Activated CD8-positive, alpha-beta memory T cell treated with anti-CD3 and anti-CD28 coated beads for 24 hours (primary cell): ENCODE measurements around the gene SLC25A24.
"Not testable (repeated sequence)": the region's sequence is repeated elsewhere in the genome, so short reads cannot be mapped to it uniquely, and the experiment has no call there.

ENCODE experiments used
- DNase-seq: peaks from one replicate; pipeline ENCODE4 v3.0.0-alpha.2; 2020

Gene SLC25A24

GRCh38 chr1:108193333-108193732 is 6.8 kb downstream of the SLC25A24 start:
- no peak for DNase-seq

DNA sequence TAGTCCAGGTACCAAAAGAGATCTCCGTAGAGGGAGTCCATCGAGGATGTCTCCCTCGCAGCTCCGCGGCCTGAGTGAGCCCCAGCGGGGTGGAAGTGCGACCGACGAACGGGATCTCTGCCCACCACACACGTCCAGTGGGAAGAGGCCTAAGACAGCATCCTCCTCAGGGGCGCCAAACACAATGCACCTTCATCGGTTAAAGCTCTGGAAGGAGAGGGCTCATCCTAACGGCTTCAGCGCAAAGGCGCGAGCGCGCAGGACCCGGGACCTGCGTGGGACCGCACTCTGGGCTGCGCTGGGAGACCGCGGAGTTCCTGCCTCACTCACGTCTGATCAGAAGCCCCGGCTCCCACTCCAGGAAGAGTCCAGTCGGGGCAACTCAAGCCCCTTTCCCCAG is 7.6 kb downstream of the SLC25A24 start:
- no peak for DNase-seq

DNA sequence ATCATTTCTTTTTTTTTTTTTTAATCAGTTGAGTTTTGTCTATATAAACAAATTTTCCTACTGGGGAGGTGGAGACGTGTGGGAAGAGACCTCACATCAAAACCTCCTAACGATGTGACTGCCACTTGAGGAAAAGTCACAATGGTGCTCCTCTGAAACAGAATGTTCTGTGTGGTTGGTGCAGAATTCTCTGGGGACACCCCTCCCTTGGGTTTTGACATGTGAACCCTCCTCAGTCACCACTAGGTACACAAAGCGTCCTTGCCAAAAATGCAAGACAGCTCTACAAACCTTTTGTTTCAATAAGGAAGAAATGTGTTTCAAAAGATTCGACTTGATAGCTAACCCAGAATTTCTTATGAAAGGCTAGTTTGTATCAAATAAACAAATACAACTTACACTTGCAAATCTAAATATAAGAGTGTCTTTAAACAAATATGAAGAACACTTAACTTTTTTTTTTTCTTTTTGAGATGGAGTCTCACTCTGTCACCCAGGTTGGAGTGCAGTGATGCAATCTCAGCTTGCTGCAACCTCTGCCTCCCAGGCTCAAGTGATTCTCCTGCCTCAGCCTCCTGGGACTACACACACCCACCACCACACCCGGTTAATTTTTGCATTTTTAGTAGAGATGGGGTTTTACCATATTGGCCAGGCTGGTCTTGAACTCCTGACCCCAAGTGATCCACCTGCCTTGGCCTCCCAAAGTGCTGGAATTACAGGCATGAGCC is 9.3 kb downstream of the SLC25A24 start:
- DNase-seq, result no peak

DNA sequence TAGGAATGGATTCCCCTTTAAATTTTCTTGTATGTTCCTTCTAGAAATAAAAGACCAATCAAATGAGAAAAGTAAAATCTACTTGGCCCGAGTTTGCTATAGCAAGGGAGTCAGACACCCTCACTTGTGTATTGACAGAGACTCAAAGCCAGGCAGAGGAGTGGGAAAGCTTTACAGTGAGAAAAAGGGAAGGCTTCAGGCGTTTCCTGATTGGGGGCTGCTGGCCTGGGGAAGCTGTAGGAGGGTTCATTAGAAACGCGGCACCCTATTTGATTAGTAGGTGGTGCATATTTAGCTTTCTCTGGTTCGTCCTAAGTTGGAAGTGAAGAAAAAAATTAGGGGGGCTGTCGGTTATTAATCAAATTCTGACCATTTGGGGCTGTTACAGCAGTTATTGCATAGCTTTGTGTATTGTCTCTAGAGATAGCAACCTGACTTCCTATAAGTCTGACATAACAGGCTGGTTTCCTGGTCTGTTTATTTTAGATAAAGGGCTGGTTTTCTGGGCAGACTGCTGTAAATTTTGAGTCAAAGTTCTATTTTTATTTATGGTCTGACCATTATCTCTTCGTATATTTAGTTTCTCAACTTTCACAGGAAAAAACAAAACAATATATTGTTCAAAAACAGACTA is 10.0 kb downstream of the SLC25A24 start:
- DNase-seq, result no peak

- DNase-seq, result no peak
Measured at GRCh38 chr1:108188801-108189200, 11.3 kb downstream of the SLC25A24 start.

DNA sequence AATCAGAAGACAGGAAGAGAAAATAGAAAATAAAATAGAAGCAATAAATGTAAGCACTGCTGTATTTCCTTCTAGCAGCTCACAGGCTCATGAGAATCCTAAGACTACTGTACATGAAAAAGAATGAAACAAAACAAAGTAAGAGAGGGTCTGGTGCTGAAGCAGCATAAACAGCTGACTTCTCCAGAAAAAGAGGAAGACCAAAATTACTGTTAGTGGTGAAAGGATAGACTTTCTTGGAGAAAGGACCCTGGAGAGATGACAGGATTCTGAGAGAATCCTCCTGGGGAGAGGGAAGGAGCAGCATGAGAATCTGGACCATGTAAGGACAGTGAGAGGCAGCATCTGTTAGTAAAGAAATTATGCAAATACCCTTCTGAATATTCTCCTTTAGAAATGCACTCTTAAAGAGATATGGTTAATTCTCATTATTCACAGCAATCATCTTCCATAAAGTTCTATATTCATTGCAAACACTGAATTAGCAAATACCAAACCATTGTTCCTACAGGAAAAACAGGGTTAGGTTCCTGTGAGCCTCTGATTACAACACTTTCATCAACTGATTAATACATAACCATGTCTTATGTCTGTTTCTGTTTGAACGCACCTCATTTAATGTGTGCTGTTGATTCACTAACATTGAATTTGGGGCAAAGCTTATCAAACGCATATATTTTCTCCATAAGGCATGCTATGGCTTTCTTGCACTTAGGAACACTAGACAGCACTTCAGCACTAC is 17.0 kb downstream of the SLC25A24 start:
- no peak for DNase-seq

DNA sequence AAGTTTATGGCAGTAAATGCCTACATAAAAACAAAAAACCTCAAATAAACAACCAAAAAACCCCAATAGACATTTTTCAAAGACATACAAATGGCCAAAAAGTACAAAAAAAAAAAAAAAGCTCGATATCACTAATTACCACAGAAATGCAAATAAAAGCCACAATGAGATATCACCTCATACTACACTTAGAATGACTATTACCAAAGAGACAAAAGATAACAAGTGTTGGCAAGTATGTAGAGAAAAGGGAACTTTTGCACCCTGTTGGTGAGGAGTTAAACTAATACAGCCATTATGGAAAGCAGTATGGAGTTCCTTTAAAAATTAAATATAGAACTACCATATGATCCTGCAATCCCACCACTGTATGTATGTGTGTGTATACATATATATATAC is 21.1 kb downstream of the SLC25A24 start:
- DNase-seq, result no peak

GRCh38 chr1:108162409-108162808 is 37.7 kb downstream of the SLC25A24 start:
- not testable (repeated sequence) for DNase-seq

DNA sequence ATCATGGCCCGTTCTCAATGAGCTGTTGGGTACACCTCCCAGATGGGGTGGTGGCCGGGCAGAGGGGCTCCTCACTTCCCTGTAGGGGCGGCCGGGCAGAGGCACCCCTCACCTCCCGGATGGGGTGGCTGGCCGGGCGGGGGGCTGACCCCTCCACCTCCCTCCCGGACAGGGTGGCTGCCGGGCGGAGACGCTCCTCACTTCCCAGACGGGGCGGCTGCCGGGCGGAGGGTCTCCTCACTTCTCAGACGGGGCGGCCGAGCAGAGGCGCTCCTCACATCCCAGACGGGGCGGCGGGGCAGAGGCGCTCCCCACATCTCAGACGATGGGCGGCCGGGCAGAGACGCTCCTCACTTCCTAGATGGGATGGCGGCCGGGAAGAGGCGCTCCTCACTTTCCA is 40.2 kb downstream of the SLC25A24 start:
- DNase-seq, result not testable (repeated sequence)

DNA sequence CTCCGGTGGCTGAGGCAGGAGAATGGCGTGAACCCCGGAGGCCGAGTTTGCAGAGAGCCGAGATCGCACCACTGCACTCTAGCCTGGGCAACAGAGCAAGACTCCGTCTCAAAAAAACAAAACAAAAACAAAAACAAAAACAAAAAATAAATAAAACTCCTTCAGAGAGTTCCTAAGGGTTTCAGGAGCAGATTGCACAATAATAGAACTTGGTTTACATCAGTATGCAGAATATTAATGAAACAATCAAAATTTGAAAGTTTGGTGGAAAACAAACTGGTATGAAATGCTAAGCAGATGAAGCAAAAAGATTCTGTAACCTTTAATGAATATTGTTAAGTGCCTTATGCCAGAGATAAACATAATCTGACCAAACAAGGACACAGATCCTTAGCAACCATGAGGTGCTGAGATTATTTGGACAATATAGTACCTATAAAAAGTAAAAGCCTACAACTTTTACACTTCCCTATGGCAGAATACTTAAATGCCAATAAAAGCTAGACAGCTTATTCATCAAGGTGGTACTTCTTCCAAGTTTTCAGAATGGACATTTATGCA is 41.2 kb downstream of the SLC25A24 start:
- no peak for DNase-seq

DNA sequence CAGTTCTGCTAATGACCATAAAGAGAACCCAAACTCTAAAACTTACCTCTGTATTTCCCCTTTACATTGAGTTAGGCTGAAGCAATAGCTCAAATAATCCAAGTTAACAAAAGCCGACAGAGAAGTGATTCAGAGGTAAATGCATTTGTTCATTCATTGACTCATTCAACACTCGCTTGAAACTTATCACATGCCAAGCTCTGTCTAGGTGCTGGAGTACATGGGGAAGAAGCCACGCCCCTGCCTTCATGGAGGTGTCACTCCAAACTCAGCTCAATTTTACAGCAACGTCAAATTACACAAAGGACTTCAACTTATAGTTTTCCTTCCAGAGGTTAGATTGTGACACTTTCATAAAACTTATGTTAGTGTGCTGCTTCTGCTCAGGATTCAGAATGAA is 45.8 kb downstream of the SLC25A24 start:
- DNase-seq, result no peak

- no peak for DNase-seq
Measured at GRCh38 chr1:108152782-108153222, 47.3 kb downstream of the SLC25A24 start.

- DNase-seq, result no peak
Measured at GRCh38 chr1:108151548-108151947, 48.6 kb downstream of the SLC25A24 start.

DNA sequence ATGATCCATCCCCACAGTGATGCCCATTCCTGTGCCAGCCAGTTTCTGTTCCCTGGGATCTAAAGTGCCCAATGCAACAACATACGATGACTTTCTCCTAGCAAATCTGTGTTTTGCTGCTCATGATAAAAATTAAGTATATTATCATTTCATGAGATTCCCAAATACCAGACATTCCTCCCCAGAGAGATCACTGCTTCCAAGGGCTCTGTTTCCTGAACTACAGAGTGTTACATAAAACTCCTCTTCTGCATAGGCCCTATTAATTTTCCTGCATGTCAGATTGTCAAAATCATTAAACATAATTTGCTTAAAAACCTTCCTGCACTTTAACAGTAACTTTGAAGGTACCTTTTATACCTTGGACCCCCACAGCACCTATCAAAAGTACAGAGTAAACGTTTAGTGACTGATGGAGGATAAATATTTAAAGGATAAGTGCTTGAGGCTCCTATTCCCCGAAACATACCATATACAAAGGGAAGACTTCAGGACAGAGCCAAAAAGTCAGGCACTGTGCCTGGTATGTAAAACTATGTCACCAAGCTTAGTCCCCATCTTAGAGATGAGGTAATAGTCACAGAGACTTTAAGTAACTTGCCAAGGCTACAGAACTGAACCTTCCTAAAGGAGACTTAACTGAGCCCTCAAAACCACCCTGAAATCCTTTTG is 50.2 kb downstream of the SLC25A24 start:
- no peak for DNase-seq

GRCh38 chr1:108144569-108144968 is 55.6 kb downstream of the SLC25A24 start:
- not testable (repeated sequence) for DNase-seq

DNA sequence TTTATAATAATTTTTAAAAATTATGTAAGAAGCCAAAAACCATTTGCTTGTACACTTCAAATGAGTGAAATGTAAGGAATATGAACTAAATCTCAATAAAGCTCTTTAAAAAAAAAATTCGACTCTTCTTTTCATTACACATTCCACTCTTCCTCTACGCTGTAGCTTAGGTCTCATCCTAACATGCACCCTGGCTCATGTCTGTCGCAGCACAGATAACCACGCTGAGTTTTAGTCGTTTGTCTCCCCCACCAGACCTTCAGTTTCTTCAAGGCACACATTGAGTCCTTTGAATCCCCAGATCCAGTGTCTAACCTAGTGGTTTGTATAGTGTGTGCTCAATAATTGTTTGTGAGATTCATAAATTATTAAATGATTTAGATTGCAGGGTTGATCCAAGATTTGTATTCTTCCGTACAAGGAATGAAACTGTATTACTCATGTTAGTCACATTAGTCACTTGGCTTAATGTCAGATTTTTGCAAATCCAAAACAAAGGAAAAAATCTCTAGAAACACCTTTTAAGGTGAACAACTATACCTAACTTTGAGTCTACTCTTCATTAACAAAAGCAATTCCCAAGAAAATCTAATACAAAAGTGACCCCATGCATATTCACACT is 57.3 kb downstream of the SLC25A24 start:
- no peak for DNase-seq

GRCh38 chr1:108142258-108142657 is 57.9 kb downstream of the SLC25A24 start:
- no peak for DNase-seq

DNA sequence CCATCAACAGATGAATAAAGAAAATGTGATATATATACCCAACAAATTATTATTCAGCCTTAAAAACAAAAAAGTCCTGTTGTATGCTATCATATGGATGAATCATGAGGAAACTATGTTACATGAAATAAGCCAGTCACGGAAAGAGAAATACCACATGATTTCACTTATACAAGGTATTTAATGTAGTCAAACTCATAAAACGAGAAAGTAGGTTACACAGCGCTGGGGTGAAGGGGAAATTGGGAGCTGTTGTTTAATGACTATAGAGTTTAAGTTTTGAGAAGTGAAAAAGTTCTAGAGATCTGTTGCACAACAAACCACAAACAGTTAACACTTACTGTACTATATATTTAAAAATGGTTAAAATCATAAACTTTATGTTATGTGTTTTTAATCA is 58.5 kb downstream of the SLC25A24 start:
- no peak for DNase-seq

DNA sequence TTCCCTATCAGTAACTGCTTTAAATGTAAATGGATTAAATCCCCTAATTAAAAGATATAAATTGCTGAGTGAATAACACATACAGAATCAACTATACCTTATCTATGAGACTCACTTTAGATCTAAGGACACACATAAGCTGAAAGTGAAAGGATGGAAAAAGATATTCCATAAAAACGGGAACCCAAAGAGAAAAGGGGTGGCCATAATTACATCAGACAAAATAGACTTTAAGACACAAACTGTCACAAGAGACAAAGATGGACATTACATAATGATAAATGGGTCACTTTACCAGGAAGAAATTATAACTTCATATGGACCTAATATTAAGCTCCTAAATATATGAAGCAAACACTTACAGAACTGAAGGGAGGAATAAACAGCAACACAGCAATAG is 59.2 kb downstream of the SLC25A24 start:
- DNase-seq, result no peak

- no peak for DNase-seq
Measured at GRCh38 chr1:108140177-108140576, 60.0 kb downstream of the SLC25A24 start.

GRCh38 chr1:108139555-108139954 is 60.6 kb downstream of the SLC25A24 start:
- DNase-seq, result not testable (repeated sequence)

GRCh38 chr1:108133148-108133547 is 67.0 kb downstream of the SLC25A24 start:
- DNase-seq, result not testable (repeated sequence)

- not testable (repeated sequence) for DNase-seq
Measured at GRCh38 chr1:108132367-108132766, 67.8 kb downstream of the SLC25A24 start.
